ENCODE data around the gene SEMA3B.
"Not testable (repeated sequence)": the region's sequence is repeated elsewhere in the genome, so short reads cannot be mapped to it uniquely, and the experiment has no call there.

Gene SEMA3B

DNA sequence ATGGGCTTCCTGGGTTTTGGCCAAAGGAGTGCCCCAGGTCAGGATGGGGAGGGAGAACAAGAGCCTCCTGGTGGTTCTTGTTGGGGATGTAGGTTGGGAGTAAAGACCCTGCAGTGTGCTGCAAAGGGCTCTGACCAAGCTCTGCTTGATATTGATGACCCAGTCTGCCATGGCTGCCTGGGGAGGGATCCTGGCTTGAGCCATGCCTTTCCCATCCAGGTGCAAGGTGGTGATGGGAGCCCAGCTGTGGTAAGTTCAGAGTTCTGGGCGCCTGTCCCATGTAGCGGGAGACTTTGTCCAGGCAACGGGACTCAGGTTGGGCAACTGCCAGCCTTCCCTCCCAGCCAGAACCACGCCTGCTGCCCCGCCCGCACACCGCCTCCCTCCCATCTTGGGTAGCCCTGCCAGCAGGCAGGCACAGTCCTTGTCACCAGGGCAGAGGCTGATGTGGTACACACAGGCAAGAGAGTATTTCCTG lies 30.4 kb upstream of the SEMA3B start:
- DNase-seq, result peak; percentile 44

DNA sequence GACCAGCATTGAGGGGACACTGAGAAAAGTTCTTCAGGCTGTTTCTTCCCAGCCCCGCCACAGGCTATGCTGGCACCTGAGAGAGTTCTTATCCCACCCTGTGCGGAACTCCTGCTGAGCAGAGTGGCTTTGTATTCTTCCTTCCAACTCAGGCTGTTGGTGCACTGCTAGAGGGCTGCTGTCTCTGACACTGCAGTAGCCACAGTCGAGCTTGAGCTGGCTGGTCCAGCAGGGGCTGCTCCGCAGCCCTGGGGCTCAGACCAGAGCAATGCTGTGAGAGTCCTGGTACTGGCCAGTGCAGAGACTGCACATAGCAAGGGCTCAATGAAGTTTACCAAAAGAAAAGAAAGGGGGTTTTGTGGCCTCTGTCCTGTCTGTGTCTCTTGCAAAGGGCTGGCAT lies 29.3 kb upstream of the SEMA3B start:
- no peak for DNase-seq

DNA sequence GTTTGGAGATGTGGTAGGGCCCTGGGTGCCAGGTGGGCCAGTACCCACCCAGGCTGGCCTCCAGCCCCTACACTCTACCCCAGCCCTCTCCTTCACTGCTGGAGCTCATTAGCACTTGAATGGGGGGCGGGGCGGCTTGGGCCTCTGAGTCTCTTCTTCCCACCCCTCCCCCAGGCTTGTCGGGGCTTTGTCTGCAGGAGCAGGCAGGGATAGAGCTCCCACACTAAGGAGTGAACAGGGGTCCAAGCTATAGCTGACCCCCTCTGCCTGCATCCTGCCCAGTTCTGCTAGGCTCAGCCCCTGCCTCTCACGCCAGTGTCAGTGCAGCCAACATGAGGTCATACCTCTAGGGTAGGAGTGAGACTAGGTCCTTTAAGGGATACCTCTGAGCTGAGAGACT lies 27.8 kb upstream of the SEMA3B start:
- no peak for DNase-seq

DNA sequence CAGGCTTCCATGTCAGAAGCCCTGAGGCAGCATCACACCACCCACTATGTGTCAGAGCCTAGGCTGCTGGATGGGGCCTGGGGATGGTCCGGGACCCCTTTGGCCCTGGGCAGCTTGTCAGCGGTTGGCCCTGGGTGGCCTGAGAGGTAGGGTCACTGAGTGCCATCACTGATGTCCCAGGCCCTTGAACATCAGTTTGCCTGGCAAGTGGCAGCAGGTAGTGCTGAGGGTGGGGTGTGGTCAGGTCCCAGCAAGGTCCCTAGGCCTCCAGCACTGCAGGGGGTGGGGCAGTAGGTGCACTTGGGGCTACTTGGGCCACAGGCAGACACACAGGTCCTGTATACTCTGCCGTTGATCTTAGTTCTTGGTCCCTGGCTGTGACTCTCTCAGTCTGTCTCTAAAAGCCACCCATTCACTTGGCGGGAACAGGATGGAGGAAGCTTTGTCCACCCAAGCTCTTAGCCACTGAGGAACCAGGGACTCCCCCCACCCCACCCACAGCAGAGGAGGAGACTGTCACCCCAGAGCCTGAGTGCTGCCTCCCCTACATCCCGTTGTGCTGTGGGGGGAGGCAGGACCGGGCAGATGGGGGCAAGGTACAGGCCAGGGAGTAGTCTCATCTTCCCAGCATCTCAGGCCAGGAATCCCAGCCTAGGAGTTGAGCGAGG lies 27.1 kb upstream of the SEMA3B start:
- no peak for DNase-seq

DNA sequence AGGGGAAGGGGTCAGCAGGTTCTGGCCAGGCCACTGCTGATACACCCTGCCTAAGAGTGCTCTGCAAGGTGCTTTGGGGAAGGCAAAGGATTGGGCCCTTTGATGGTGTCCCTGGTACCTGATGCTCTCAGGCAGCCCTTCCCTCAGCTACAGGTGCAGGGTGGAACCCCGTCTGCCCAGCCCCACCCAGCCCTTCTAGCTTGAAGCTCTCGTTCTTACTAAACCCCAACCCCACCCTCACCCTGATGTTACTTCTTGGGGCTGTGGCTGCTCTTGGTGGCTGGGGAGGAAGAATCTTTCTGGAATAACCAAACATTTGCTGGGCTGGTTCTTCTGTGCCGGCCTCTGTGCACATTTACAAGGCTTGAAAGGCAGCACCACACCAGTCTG lies 26.6 kb upstream of the SEMA3B start:
- DNase-seq, result no peak

DNA sequence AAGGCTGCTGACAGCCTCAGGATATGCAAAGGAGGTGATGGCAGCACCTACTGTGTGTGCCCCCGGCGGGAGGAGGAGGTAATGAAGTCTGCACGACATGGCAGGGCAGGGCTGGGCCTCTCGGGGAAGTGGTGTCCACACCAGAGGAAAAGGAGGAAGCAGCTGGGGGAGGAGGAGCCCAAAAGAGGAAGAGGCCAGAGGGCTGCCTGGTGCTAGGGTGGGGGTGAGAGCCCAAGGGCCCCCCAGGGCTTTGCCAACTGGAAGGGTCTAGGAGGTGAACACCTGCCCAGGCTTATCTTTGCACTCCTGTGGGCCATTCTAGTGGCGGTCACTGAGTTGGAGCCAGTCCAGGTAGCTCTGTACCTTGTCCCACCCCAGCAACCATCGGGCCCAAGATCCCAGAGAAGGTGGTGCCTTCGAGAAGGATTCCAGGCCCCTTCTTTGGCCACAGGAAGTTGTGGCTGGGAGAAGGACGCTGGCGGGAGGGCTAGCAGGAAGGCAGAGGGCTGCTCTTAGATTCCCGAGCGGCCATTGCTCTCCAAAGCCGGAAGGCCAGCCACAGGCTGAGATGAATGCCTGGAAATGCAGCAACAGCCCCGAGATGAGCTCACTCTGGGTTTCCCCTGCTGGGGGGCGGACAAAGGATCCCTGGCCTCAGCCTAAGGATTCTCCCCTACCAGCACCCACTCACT lies 25.9 kb upstream of the SEMA3B start:
- DNase-seq, result peak; percentile 85

DNA sequence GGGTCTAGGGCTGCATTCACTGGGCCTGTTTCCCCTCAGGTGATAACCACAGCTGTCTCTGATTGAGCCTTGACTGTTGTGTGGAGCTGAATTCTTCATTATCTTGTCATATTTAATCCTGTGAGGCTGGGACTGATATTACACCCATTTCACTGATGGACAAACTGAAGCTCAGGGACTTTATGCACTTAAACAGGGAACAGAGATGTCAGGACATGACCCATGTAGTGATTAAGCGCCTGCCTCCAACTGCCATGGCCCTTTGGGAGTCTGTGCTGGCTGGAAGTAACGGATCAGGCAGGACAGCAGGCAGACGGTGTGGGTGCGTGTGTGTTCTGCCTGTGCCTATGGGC lies 25.4 kb upstream of the SEMA3B start:
- DNase-seq, result no peak

DNA sequence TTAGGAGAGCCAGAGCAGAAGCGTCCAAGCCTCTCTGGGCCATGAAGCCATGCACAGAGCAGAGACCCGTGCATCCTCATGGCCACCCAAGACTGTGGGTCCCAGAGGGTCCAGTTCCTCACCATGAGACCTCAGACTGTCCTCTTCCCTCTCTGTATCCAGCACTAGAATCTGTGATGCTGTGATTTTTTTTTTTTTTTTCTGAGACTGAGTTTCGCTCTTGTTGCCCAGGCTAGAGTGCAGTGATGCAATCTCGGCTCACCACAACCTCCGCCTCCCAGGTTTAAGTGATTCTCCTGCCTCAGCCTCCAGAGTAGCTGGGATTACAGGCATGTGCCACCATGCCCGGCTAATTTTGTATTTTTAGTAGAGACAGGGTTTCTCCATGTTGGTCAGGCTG lies 24.1 kb upstream of the SEMA3B start:
- DNase-seq, result not testable (repeated sequence)

DNA sequence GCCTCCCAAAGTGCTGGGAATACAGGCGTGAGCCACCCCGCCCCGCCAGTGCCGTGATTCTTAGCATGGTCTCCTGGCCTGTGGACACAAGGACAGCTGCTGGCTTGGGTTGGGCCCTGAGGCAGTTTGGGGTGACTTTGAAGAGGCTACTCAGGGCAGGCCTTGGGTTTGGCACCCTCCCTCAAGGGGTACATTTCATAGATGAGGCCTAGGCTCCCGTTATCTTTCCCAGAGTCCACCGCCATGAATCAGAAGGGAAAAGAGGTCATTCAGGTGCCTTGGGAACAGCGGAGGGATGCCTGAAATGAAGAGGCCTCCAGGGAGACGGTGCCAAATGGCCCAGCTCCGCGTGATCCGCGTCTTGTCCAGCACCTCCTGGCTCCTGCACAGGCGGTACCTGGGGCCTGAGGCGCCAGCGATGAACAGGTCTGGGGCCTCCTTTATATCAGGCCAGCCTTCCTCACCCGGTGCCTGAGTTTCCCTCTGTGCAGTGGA lies 23.6 kb upstream of the SEMA3B start:
- no peak for DNase-seq

DNA sequence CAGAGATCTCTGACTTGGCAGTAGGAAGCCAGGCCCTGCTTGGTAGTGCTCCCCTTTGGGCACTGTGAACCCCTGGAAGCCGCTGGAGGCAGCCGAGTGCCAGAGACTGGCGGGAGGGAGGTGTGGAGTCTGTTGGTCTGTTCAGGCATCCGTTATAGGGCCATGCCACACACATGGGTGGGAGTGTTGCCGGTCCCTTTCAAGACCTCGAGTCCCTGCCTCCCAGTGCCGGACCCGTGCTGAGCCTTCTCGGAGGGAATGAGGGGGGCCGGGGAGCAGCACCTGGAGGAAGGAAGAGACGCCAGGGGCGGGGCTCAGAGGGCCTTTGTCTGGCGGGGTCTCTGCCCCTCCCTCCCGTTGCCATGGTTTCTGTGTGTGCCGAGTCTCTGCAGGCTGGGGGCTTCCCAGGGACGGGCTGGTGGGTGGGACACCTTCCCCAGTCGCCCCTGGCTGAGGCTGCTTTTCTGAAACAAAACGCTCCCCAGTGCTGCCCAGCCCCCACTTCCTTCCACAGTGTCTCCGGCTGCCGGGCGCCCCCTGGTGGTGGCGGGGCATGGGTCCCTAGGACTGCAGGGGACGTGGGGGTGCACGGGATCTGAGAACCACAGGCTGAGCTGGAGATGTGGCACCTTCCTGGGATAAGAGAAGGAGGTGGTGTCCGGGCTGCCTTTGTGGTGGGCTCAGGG lies 23.0 kb upstream of the SEMA3B start:
- peak; percentile 90 for DNase-seq

DNA sequence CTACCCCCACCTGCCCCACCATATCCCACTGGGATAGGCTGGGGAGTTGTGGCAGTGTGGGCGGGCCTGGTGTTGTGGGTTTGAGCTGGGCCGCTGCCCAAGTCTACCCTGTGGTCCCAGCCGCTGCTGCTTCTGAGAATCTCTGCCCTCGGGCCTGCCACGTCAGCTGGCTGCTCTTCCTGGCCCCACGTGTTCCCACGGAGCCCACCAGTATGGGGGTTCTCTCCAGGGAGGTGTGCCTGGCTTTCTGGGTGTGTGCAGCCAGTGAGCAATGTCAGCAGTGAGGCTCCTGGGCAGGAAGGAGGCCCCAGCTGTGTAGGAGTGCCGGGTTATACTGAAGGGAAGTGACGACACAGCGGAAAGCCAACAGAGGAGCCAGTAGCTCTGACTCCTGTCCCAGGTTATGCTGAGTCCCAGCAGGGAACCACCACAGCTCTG lies 22.4 kb upstream of the SEMA3B start:
- peak; percentile 83 for DNase-seq

DNA sequence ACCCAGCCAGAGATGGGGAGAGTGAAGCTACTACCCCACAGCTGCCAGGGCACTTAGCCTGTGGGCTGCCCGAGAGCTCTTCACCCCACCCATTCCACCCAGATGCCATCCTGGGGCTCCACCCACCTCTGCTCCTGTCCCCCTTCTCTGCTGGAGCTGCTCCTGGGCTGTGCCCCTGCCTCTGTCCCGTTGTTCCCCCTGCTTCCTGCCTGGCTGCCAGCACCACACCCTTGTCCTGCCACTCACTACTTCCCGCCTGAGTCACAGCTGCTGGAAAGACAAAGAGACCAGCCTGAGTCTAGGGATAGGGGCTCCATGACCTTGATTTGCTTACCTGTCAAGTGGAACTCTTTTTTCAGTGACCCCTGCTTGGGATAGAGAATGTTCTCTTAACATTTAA lies 20.6 kb upstream of the SEMA3B start:
- no peak for DNase-seq

DNA sequence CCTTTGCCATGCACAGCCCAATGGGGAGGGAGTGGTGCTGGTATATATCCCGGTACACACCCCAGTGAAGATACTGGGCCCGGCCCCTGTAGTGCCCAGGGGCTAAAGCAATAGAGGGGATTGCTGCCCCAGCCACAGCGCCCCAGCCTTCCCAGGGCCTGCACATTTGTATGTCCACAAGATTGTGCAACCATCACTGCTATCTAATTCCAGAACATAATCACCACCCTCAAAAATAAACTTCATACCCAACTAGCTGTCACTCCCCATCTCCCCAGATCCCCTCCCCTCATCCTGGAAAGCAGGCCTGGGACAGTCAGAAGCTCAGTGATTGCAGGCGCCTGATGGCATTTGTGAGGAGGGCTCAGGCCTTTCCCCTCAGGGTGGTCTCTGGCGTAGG lies 19.5 kb upstream of the SEMA3B start:
- no peak for DNase-seq

DNA sequence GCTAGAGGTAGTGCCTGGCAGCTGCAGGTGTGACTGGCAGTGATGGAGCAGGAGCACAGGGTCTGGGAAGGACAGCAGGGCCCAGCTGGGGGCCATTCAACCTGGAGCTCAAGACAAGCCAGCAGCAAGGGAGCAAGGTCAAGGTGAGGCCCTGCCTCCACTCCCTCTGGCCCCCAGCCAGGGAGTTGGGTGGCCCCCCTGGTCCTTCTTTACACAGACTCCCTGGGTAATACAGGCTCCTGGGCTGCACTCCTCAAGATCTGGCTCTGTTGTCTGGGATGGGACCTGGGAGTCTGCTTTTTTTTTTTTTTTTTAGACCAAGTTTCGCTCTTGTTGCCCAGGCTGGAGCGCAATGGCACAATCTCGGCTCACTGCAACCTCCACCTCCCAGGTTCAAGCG lies 18.4 kb upstream of the SEMA3B start:
- no peak for DNase-seq

DNA sequence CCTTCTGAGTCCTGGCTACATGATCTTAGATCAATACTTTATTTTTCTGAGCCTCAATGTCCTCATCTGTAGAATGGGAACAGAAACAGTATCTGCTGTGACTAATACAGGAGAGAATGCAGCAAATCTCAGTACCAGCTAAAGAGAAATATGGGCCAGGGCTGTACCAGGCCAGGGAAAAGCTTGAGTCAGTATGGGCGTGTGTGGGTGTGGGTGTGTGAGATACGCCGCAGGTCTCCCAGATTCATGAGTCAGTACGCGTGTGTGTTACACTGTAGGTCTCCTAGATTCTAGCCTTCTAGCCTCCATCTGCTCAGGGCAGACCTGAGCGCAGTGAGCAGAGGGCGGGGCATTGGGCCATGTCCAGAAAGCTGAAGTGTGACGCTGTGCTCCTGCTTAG lies 17.7 kb upstream of the SEMA3B start:
- no peak for DNase-seq

DNA sequence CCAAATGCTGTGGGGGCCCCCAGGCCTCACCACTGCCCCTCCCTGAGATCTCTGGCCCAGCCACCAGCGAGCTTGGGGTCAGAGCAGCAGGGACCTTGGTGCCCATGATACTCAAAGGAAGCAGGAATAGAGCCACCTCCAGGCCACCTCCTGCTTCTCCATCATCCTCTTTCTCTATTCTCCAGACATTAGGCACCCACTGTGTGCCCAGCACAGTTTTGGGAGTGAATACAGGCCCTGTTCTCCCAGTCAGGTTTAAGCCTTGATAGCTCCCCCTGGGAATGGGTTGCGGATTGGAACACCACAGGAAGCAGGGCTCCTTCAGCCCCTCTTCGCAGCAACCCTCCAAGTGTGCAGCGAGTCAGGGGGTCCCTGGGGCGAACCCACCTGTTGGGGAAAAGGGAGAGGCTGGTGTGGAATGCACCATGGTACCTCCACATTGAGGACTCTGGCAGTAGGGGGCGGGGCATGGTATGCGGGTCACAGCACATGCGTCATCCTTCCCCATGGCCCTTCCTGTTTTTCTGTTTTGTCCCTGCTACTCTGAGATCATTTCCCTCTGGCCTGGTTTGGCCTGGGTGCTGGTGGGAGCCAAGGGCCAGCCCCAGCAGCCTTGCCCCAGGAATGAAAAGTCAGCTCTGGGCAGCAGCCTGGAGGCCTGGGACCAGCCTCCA lies 14.2 kb upstream of the SEMA3B start:
- DNase-seq, result peak; percentile 70

DNA sequence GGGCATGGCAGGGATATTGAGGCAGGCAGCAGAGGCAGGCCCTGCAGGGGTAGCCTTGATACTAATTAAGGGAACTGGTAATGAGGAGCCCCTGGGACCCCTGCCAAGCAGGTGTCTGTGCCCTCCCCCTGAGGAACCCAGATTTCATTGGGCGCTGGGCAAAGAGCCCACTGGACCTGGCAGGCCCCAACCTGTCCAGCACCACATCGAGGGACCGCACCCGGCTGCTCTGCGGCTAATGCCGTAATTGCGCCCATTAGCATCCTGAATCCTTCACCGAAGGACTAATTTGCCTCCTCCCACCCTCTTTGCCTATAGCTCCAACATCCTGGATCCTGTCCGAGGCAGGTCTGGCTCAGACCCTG lies 13.7 kb upstream of the SEMA3B start:
- no peak for DNase-seq

DNA sequence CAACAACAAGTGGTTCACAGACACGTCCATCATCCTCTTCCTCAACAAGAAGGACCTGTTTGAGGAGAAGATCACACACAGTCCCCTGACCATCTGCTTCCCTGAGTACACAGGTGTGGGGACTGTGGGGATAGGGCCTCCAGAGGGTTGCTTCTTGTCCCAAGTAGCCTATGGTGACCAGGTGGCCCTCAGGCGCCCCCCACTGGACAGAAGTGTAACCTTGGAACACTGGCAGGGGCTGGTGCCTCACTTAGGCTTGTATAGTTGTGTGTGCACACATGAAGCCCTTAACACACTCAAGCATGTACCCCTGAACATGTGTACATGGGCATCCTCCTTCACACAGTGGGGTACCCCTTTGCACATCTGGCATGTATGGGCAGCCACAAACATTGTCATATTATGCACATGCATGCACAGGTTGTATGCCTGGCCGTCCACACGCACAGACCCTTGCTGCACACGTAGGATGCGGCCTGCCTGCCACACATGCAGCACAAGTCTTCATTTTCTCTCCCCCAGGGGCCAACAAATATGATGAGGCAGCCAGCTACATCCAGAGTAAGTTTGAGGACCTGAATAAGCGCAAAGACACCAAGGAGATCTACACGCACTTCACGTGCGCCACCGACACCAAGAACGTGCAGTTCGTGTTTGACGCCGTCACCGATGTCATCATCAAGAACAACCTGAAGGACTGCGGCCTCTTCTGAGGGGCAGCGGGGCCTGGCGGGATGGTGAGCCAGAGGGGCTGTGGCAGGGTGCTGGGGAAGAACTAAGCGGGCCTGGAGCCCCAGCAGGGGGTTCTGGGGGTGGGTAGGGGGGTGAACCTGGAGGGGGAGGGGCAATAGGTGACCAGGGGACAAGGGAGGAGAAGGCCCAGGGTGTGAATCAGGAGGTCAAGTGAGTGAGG lies 11.7 kb upstream of the SEMA3B start:
- DNase-seq, result peak; percentile 29

DNA sequence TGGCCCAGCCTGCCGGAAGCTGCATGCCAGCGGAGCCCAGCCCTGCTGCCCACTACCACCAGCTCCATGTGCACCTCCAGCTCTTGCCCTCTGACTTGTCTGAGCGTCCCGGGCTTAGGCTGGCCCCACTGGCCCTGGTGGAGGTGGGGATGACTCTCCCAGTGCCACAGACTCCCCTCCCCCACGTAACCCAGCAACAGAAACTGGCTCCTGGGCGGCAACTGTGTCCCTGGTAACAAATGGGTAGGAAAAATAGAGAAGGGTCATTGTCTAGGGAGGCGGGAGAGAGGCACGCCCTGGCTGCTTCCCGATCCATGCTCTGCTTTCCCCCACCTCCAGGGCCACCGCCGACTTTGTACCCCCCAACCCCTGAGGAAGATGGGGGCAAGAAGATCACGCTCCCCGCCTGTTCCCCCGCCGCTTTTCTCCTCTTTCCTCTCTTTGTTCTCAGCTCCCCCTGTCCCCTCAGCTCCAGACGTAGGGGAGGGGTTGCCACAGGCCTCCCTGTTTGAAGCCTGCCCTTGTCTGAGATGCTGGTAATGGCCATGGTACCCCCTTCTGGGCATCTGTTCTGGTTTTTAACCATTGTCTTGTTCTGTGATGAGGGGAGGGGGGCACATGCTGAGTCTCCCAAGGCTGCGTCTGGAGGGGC lies 10.8 kb upstream of the SEMA3B start:
- no peak for DNase-seq

DNA sequence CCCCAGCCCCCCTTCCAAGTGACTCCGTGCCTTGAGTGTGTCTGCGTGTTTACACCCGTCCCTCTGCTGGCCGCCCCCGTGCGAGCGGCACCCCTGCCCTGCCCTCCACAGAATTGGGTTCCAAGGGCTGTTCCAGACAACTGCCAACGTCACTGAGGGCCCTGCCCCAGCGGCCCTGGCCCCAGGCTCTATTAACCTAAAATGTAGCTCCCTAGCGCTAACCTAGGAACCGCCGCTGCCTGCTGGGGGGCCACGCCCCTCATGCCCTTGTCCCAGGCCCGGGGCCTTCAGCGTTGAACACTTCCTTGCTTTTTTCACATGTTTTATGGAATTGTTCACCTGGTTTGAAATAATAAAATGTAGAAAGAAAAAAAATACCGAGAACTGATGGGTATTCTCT lies 10.0 kb upstream of the SEMA3B start:
- DNase-seq, result no peak

DNA sequence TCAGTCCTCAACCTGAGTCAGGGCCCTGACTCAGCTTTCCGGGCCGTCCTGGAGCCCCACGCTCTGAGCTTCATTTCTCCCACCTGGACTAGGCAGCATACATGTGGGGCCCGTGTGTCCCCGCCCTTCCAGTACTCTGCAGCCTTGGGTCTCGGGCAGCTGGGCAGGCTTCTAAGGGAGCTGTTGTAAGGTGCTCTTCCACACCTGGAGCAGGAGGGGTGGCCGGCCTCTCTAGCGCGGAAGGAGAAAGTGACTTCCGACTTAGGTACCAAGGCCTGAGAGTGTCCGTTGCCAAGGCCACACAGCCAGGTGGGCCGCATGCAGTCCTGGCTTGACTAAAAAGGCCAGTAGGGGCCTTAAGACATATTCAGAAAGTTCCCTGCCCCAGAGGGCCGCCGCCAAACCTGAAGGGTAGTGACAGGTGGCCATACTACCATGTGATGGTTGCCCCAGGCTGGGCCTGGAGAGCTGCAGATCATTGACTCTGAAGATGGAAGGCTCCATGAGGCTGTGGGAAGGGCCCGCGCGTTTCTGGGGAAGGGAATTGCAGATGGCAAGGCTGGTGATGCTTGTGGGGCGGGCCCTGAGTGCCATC lies 9.4 kb upstream of the SEMA3B start:
- no peak for DNase-seq

All from CD4-positive, alpha-beta T cell treated with Interleukin-15 for 1 hour (primary cell).